Adrenal gland (tissue), 5 donors: Measurements from ENCODE around the gene TIAL1.

ENCODE experiments used
- CTCF ChIP-seq, 6 experiments: fragments of 450-650 bp in 4 of 6; fragments of 200-600 bp in 2 of 6; sonication (generic) in 1 of 6; IDR thresholded peaks; 1 replicate in 5 of 6; 2 replicates in 1 of 6; pipeline versions ENCODE4 v1.5.1 to v1.8.0; 2016 to 2021; ENCODE audit warnings: antibody characterized with exemption in 6 of 6, mild to moderate bottlenecking in 2 of 6, moderate library complexity in 1 of 6
- POLR2A ChIP-seq, 2 donors: fragments of 450-650 bp; IDR thresholded peaks; one replicate each; pipeline ENCODE4 v1.6.1; 2017; ENCODE audit warnings: antibody characterized with exemption in 2 of 2, mild to moderate bottlenecking in 2 of 2, moderate library complexity in 1 of 2
- donor health status: DM: no; HTN: no; CAD: no.

- TF ChIP-seq CTCF (IDR thresholded peaks at IDR 0.05), result no peak
- no peak for TF ChIP-seq POLR2A (IDR thresholded peaks at IDR 0.05)
Observed at GRCh38 chr10:119549247-119549999, 47.3 kb downstream of the TIAL1 start.
